ENCODE data around the gene LCE3A.
"Not testable (repeated sequence)": the region's sequence is repeated elsewhere in the genome, so short reads cannot be mapped to it uniquely, and the experiment has no call there.

The LCE3A gene, protein sequence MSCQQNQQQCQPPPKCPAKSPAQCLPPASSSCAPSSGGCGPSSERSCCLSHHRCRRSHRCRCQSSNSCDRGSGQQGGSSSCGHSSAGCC

DNA sequence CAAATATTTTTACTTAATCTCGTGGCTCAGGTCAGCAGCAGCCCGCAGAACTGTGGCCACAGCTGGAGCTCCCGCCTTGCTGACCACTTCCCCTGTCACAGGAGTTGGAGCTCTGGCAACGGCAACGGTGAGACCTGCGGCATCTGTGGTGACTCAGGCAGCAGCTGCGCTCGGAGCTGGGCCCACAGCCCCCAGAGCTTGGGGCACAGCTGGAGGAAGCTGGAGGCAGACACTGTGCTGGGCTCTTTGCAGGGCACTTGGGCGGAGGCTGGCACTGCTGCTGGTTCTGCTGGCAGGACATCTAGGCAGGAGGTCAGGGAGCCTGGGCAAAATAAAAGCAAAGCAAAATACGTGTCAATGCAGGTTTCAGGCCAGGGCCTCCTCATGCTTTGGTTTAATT lies at the start of gene LCE3A:
LCE3A (minus strand) TSS at position 301 of the 400 bp plus-strand sequence; CDS start at position 301, 0 bp downstream.
- TF ChIP-seq, protein P1, sequence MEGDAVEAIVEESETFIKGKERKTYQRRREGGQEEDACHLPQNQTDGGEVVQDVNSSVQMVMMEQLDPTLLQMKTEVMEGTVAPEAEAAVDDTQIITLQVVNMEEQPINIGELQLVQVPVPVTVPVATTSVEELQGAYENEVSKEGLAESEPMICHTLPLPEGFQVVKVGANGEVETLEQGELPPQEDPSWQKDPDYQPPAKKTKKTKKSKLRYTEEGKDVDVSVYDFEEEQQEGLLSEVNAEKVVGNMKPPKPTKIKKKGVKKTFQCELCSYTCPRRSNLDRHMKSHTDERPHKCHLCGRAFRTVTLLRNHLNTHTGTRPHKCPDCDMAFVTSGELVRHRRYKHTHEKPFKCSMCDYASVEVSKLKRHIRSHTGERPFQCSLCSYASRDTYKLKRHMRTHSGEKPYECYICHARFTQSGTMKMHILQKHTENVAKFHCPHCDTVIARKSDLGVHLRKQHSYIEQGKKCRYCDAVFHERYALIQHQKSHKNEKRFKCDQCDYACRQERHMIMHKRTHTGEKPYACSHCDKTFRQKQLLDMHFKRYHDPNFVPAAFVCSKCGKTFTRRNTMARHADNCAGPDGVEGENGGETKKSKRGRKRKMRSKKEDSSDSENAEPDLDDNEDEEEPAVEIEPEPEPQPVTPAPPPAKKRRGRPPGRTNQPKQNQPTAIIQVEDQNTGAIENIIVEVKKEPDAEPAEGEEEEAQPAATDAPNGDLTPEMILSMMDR (IDR thresholded peaks at IDR 0.05; ENCODE audit: insufficient read depth, low read depth, low read length, missing control alignments), result no peak
- no peak for DNase-seq (ENCODE audit: low read depth)
- no peak within 1 kb of the TSS for H3K4me3 ChIP-seq (ENCODE audit: low read length)

DNA sequence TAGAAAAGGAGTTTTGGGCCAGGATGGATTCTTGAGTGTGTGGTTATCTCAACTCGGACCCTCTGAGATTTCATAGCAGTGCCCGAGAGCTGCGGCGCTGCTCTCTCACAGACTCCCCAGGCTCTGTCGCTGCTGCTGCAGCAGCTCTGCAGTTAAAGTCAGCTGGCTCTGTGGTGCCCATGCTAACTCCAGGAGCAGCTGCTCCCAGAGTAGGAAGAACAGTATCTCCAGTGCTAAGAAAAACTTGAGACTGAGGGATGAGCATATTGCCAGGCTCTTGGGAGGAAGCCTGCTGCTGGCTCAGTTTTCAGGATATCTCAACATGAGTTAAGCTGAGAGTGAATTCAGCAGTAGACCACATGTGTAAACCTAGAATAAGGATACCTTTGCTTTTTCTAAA lies 44.7 kb upstream of the LCE3A start:
- no peak for DNase-seq (ENCODE audit: low read depth)
- H3K4me3 ChIP-seq (ENCODE audit: low read length), result no peak overlapping the region
- TF ChIP-seq, protein P1 (IDR thresholded peaks at IDR 0.05; ENCODE audit: insufficient read depth, low read depth, low read length, missing control alignments), result no peak

DNA sequence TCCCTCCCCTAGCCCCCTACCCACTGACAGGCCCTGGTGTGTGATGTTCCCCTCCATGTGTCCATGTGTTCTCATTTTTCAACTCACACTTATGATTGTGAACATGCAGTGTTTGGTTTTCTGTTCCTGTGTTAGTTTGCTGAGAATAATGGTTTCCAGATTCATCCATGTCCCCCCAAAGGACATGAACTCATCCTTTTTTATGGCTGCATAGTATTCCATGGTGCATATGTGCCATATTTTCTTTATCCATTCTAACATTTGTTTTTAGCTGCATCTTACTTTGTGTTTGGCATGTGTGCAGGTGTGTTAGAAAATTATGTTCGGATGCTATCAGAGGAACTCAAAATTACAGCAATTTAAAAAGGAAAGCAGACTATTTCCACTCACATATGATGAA lies 43.3 kb upstream of the LCE3A start:
- DNase-seq (ENCODE audit: low read depth); H3K4me3 ChIP-seq (ENCODE audit: low read length): not testable (repeated sequence)

DNA sequence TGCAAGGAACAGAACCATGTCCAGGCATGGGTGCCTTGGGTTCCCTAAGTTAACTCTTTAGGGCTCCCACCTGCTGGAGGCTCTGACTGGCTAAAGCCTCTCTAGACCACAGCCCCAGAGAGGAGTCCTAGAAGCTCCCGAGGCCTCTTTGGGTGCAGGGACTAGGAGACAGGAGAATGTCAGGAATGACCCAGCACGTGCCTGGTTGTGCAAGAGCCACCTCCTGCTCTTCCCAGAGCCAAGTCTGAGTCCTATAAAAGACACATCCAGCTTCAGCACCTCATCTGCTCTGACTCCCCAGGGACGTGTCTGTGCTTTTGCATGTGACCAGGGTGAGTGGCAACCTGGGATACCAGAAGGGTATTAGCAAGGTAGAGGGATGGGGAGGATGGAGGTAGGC lies 40.2 kb upstream of the LCE3A start, which contains the start of gene LCE2D:
LCE2D (plus strand) TSS at position 283 of the 400 bp plus-strand sequence. CDS start 726 bp downstream, outside the sequence.
- no peak within 1 kb of the TSS for H3K4me3 ChIP-seq (ENCODE audit: low read length)
- TF ChIP-seq, protein P1 (IDR thresholded peaks at IDR 0.05; ENCODE audit: insufficient read depth, low read depth, low read length, missing control alignments), result no peak
- no peak for DNase-seq (ENCODE audit: low read depth)

DNA sequence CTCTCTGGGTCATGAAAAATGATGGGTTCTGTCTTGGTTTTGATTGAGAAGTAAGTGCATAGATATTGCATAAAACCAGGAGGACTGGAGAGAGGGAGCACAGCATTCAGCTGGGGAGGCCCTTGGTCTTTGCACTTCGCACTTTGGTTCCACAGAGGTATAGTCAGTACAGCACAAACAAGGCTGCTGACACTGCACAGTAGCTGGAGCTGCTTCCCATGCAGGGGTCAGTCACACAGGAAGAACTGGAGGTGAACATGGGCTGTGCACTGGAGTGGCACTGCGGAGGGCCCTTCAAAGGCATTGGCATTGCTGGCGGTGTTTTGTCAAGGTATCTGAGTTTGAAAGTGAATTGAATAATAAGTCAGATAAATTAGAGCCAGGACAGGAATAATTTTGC lies 35.7 kb upstream of the LCE3A start:
- no peak for DNase-seq (ENCODE audit: low read depth)
- TF ChIP-seq, protein P1 (IDR thresholded peaks at IDR 0.05; ENCODE audit: insufficient read depth, low read depth, low read length, missing control alignments), result no peak
- no peak overlapping the region for H3K4me3 ChIP-seq (ENCODE audit: low read length)

DNA sequence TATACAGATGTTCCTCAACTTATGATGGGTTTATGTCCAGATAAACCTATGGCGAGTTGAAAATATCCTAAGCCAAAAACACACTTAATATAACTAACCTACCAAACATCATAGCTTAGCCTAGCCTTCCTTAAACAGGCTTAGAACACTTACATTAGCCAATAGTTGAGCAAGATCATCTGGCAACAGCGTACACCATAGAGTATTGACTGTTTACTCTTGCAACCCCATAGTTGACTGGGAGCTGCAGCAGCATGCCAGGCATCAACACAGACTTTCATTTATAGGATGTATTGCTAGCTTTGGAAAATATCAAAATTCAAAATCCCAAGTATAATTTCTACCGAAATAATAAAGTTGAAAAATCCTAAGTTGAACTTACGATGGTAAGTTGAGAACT lies 34.8 kb upstream of the LCE3A start:
- DNase-seq (ENCODE audit: low read depth), result no peak
- TF ChIP-seq, protein P1 (IDR thresholded peaks at IDR 0.05; ENCODE audit: insufficient read depth, low read depth, low read length, missing control alignments), result no peak

DNA sequence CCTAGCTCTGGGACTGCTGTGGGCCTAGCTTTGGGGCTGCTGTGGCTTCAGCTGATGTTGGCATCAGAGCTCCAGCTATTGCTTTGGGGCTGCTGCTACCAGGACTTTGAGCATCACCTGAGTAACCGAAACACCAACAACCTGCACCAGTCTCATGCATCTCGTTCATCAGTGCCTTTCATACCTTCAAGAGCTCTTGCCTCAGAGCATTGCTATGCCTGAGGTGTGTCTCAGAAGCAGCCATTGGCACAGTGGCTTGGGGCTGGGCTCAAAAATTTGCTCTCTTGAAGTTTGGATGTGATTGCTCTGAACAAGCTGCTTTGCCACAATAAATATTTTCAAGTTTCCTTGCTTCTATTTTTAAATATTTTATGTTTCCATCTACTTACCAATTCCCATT lies 33.6 kb upstream of the LCE3A start:
- no peak for DNase-seq (ENCODE audit: low read depth)
- TF ChIP-seq, protein P1 (IDR thresholded peaks at IDR 0.05; ENCODE audit: insufficient read depth, low read depth, low read length, missing control alignments), result no peak
- H3K4me3 ChIP-seq (ENCODE audit: low read length), result no peak overlapping the region

More for the DNA sequence above, 34.8 kb upstream of the LCE3A start:
- H3K4me3 ChIP-seq (ENCODE audit: low read length), result no peak overlapping the region
